Esophagus squamous epithelium (tissue), 5 donors: Measurements from ENCODE around the gene FGF4. TPM values are rescaled to one million over a fixed set of nuclear protein-coding genes. Genes with fewer than 3 reads are reported as not detected.

Experiments used
- DNase-seq: peaks from one replicate; lab custom pipeline; 2025; lab: John Stamatoyannopoulos, UW
- H3K27ac ChIP-seq, 4 donors: fragments of 200-600 bp; sonication (generic); one replicate each; pipeline ENCODE4 v1.5.1; 2016 to 2019; ENCODE audit warnings: mild to moderate bottlenecking in 1 of 4
- H3K27me3 ChIP-seq, 4 donors: fragments of 200-600 bp; sonication (generic); 1 replicate in 3 of 4; 2 replicates in 1 of 4; pipeline versions ENCODE4 v1.5.1 to v1.6.0; 2017 to 2021; ENCODE audit warnings: antibody characterized with exemption in 1 of 4
- H3K36me3 ChIP-seq, 3 donors: fragments of 200-600 bp; sonication (generic); one replicate each; pipeline ENCODE4 v1.5.1; 2016 to 2019
- H3K4me1 ChIP-seq, 3 donors: fragments of 200-600 bp; sonication (generic); one replicate each; pipeline ENCODE4 v1.5.1; 2017 to 2019
- H3K4me3 ChIP-seq, 4 donors: fragments of 200-600 bp; sonication (generic); 1 replicate in 3 of 4; 2 replicates in 1 of 4; pipeline ENCODE4 v1.5.1; 2016 to 2019; ENCODE audit warnings: mild to moderate bottlenecking in 2 of 4, moderate library complexity in 1 of 4
- H3K9me3 ChIP-seq, 3 donors: fragments of 200-600 bp; sonication (generic); one replicate each; pipeline ENCODE4 v1.5.1; 2016 to 2019
- CTCF ChIP-seq, 6 experiments: fragments of 450-650 bp in 4 of 6; fragments of 200-600 bp in 2 of 6; sonication (generic) in 2 of 6; IDR thresholded peaks; one replicate each; pipeline ENCODE4 v1.5.1; 2016 to 2019; ENCODE audit warnings: antibody characterized with exemption in 6 of 6, mild to moderate bottlenecking in 4 of 6, moderate library complexity in 4 of 6
- POLR2A ChIP-seq, 4 donors: fragments of 450-650 bp; IDR thresholded peaks; one replicate each; pipeline ENCODE4 v1.6.1; 2017; ENCODE audit warnings: antibody characterized with exemption in 4 of 4, mild to moderate bottlenecking in 4 of 4, moderate library complexity in 3 of 4
- WGBS, 2 donors: methylation state at CpG; one replicate each; pipeline ENCODE4 v1.1.5; 2018; 5-methylcytosine and 5-hydroxymethylcytosine counted together
- intact Hi-C: fragments of 100-400 bp; cut with DNase I; formaldehyde crosslinking; loops from one replicate; pipeline ENCODE4 v1.15.0; 2022
- total RNA-seq, 4 donors: library from RNA; depleted of rRNA; stranded (reverse); fragments of >200 nt; gene quantifications; one replicate each; pipeline ENCODE4 v1.1.0, GENCODE V29; 2016
- donor health status: DM: yes; HTN: yes; CAD: no.

The FGF4 gene
- total RNA-seq, 4 donors from 2014 or later, result not detected

DNA sequence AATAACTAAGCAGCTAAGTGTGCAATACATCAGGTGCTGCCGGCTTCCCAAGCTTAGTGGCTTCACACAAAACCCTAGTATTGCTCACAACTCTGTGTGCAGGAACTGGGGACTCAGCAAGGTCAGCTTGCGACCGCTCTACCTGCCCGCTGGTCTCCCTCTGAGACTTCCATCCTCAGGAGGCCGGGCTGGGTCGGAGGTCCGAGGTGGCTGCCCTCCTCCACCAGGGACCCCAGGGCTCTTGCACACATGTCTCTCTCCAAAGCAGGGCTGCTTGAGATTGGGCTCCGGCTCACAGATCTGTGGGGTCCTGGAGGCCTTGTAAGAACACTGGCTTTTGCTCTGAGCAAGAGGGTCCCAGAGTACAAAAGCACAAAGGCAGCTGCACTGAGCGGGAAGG, 45.9 kb downstream of the FGF4 start:
- Histone ChIP-seq H3K36me3 (no peaks in the 10 kb centered on the region), H3K27me3 (peaks cover 0 to 94% (median 0%) of the 10 kb centered on the region in 4 donors), H3K9me3 (peaks cover 0 to 6% (median 6%) of the 10 kb centered on the region in 3 donors), H3K4me3 (no peak overlapping the region), H3K27ac (no peak overlapping the region), H3K4me1 (no peaks in the 10 kb centered on the region)
- intact Hi-C loops, result no loop called here
- TF ChIP-seq CTCF (IDR thresholded peaks at IDR 0.05) (no peak), POLR2A (IDR thresholded peaks at IDR 0.05) (no peak)
- DNase-seq, result no peak
- WGBS, 2 donors, result 89 to 90% methylated on average over 6 to 7 of the region's 9 CpGs

DNA sequence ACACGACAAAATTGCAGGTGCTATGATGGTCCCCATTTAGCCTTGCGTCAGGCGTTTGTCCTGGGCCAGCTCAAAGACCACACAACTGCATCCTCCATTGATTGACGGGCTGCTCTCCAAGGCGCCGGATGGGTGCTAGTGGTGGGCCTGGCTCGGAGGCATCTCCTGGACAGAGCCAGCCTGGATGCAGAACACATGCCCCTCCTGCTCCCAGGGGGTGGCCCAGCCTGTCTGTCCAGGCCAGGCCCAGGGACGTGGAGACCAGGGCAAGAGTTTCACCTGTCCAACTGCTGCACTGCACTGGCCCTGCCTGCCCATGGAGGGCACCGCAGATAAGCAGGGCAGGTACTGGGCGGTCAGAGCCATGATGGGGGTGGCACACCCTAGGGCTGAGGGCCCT, 47.9 kb downstream of the FGF4 start:
- no peak for DNase-seq

GRCh38 chr11:69726481-69726880, 48.7 kb downstream of the FGF4 start:
- 54 to 63% methylated on average over 10 to 17 of the region's 18 CpGs for WGBS, 2 donors
- intact Hi-C loops, result no loop called here
- H3K27ac ChIP-seq, result no peak overlapping the region
- no peaks in the 10 kb centered on the region for H3K36me3 ChIP-seq
- H3K4me3 ChIP-seq, result no peak overlapping the region
- DNase-seq, result no peak
- no peaks in the 10 kb centered on the region for H3K4me1 ChIP-seq
- no peaks in the 10 kb centered on the region for H3K9me3 ChIP-seq
- TF ChIP-seq POLR2A (IDR thresholded peaks at IDR 0.05) (no peak), CTCF (IDR thresholded peaks at IDR 0.05) (no peak)
- H3K27me3 ChIP-seq, result peaks cover 0 to 98% (median 0%) of the 10 kb centered on the region in 4 donors

More for the DNA sequence above, 47.9 kb downstream of the FGF4 start:
- TF ChIP-seq CTCF (IDR thresholded peaks at IDR 0.05) (no peak), POLR2A (IDR thresholded peaks at IDR 0.05) (no peak)
- Histone ChIP-seq H3K27ac (no peak overlapping the region), H3K4me1 (no peaks in the 10 kb centered on the region), H3K4me3 (no peak overlapping the region), H3K36me3 (no peaks in the 10 kb centered on the region), H3K27me3 (peaks cover 0 to 98% (median 0%) of the 10 kb centered on the region in 4 donors), H3K9me3 (no peaks in the 10 kb centered on the region)
- WGBS, 2 donors, result 80 to 81% methylated on average over 5 to 6 of the region's 10 CpGs
- intact Hi-C loops, result no loop called here

DNA sequence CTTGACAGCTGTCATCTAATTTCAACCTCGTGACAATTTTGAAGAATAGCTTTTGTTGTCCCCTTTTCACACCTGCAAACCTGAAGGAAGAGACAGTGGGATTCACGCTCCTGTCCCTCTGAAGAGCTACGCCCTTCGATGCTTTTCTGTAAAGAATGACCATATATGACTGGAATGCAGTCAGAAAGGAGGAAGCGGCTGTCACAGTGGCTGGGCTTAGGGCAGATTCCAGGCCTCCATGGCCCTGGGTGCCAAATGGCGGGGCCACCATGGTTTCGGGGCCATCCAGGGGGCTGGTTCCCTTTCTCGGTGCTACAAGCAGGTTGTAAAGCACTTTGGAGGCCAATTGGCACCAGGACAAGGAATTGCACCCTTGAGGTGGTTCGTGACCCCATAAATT, 49.1 kb downstream of the FGF4 start:
- no peaks in the 10 kb centered on the region for H3K36me3 ChIP-seq
- no peaks in the 10 kb centered on the region for H3K4me1 ChIP-seq
- no peak for DNase-seq
- H3K27me3 ChIP-seq, result peaks cover 0 to 98% (median 0%) of the 10 kb centered on the region in 4 donors
- no peak overlapping the region for H3K4me3 ChIP-seq
- H3K27ac ChIP-seq, result no peak overlapping the region
- no peaks in the 10 kb centered on the region for H3K9me3 ChIP-seq
- intact Hi-C loops, result no loop called here
- TF ChIP-seq CTCF (IDR thresholded peaks at IDR 0.05), result no peak
- TF ChIP-seq POLR2A (IDR thresholded peaks at IDR 0.05), result no peak
- WGBS, 2 donors, result 55 to 75% methylated on average over 7 to 8 of the region's 9 CpGs

DNA sequence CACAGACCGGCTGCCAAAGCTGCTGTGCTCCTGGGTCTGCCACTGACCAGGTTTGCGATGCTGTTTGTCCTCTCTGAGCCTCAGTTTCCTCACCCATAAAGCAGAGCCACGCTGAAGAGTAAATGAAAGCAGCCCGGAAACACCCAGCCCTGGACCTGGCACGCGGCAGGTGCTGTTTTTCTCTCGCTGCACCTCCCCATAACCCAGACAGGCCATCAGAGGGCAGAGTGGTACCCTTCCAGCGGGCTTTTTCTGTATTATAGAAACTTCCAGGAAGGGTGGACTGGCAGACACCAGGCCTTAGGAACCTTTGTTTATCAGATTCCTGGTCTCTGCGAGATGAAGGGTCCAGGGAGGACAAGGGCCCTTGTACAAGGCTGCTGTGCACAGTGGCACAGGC, 53.4 kb downstream of the FGF4 start:
- TF ChIP-seq POLR2A (IDR thresholded peaks at IDR 0.05), result no peak
- no peak for TF ChIP-seq CTCF (IDR thresholded peaks at IDR 0.05)

More for the DNA sequence above, 53.4 kb downstream of the FGF4 start:
- H3K27ac ChIP-seq, result no peak overlapping the region
- intact Hi-C loops, result no loop called here
- no peaks in the 10 kb centered on the region for H3K36me3 ChIP-seq
- no peaks in the 10 kb centered on the region for H3K9me3 ChIP-seq
- no peak overlapping the region for H3K4me3 ChIP-seq
- no peaks in the 10 kb centered on the region for H3K4me1 ChIP-seq
- WGBS, 2 donors, result 48% methylated on average over 3 of the region's 9 CpGs; no CpG with 5 or more reads in 1 of the 2 donors
- H3K27me3 ChIP-seq, result peaks cover 0 to 100% (median 1%) of the 10 kb centered on the region in 4 donors
- DNase-seq, result no peak
